HepG2 (cell line): ENCODE measurements around the gene EFCAB14. TPM values are rescaled to one million over a fixed set of nuclear protein-coding genes. Genes with fewer than 3 reads are reported as not detected.

Experiments used
- AHR ChIP-seq: IDR thresholded peaks from 2 replicates; pipeline ENCODE4 v1.6.1; 2018; ENCODE audit warnings: missing genetic modification reagents, missing compliant biosample characterization
- ATF1 ChIP-seq: IDR thresholded peaks from 2 replicates; pipeline ENCODE4 v1.6.1; 2016; ENCODE audit warnings: mild to moderate bottlenecking, control low read depth
- DMAP1 ChIP-seq: IDR thresholded peaks from 2 replicates; pipeline ENCODE4 v1.6.1; 2016
- GATAD2A ChIP-seq: IDR thresholded peaks from 2 replicates; pipeline ENCODE4 v1.6.1; 2016
- ISX ChIP-seq: sonication (generic); formaldehyde crosslinking; conservative IDR thresholded peaks from 2 replicates; pipeline ENCODE4 v1.5.0; 2020; ENCODE audit warnings: missing genetic modification reagents
- MLLT10 ChIP-seq: sonication (generic); formaldehyde crosslinking; IDR thresholded peaks from 2 replicates; pipeline ENCODE4 v1.4.0; 2020; ENCODE audit warnings: missing genetic modification reagents
- MXI1 ChIP-seq: IDR thresholded peaks from 3 replicates; pipeline ENCODE4 v1.6.1; 2012; ENCODE audit warnings: low read depth, low read length, inconsistent platforms, borderline replicate concordance
- NRL ChIP-seq: sonication (generic); formaldehyde crosslinking; IDR thresholded peaks from 2 replicates; pipeline ENCODE4 v1.5.0; 2020; ENCODE audit warnings: missing genetic modification reagents, mild to moderate bottlenecking, moderate library complexity, borderline replicate concordance
- POLR2A ChIP-seq, 2 experiments: IDR thresholded peaks; 2 replicates each; pipeline ENCODE4 v1.6.1; 2011; ENCODE audit warnings: low read depth in 2 of 2, low read length in 2 of 2, mild to moderate bottlenecking in 1 of 2, moderate library complexity in 1 of 2; ENCODE audit not compliant: insufficient read depth in 1 of 2
- POLR2AphosphoS2 ChIP-seq: IDR thresholded peaks from 2 replicates; pipeline ENCODE4 v1.6.1; 2011; ENCODE audit warnings: low read depth, low read length, improper control_type of control experiment
- REL ChIP-seq: sonication (generic); formaldehyde crosslinking; conservative IDR thresholded peaks from 2 replicates; pipeline ENCODE4 v1.8.0; 2022; ENCODE audit warnings: mild to moderate bottlenecking, missing genetic modification reagents, moderate library complexity
- RFX5 ChIP-seq: IDR thresholded peaks from 2 replicates; pipeline ENCODE4 v1.6.1; 2011; ENCODE audit warnings: low read depth, low read length, improper control_type of control experiment
- TARDBP ChIP-seq: sonication (generic); formaldehyde crosslinking; IDR thresholded peaks from 2 replicates; pipeline ENCODE4 v1.8.0; 2022; ENCODE audit warnings: mild to moderate bottlenecking, missing genetic modification reagents
- TEAD3 ChIP-seq: optimal IDR thresholded peaks from 2 replicates; pipeline ENCODE3; 2016; ENCODE audit warnings: borderline replicate concordance
- ZBTB21 ChIP-seq: sonication (generic); formaldehyde crosslinking; IDR thresholded peaks from 2 replicates; pipeline ENCODE4 v1.4.0; 2020; ENCODE audit warnings: missing genetic modification reagents
- ZNF101 ChIP-seq: sonication (generic); formaldehyde crosslinking; IDR thresholded peaks from 2 replicates; pipeline ENCODE4 v1.4.0; 2020; ENCODE audit warnings: mild to moderate bottlenecking, low read depth, missing genetic modification reagents, borderline replicate concordance
- ZNF205 ChIP-seq: IDR thresholded peaks from 2 replicates; pipeline ENCODE4 v1.6.1; 2018; ENCODE audit warnings: missing biosample characterization, missing genetic modification reagents
- ZNF33B ChIP-seq: sonication (generic); formaldehyde crosslinking; IDR thresholded peaks from 2 replicates; pipeline ENCODE4 v1.5.1; 2020; ENCODE audit warnings: mild to moderate bottlenecking, missing genetic modification reagents
- ZNF615 ChIP-seq: sonication (generic); formaldehyde crosslinking; IDR thresholded peaks from 2 replicates; pipeline ENCODE4 v1.5.0; 2020; ENCODE audit warnings: mild to moderate bottlenecking, missing genetic modification reagents, borderline replicate concordance
- polyA plus RNA-seq, 8 experiments: library from polyadenylated mRNA; depleted of rRNA in 3 of 8; stranded (reverse) in 7 of 8; unstranded in 1 of 8; fragments of >200 nt; fragmentation: Illumina TruSeq in 4 of 8; extraction: Trizol in 4 of 8; gene quantifications; 2 replicates each; pipeline versions ENCODE4 v1.2.1 to v1.2.3, GENCODE V29; 2011 to 2016; ENCODE audit warnings: low read depth in 4 of 8, missing spikeins in 1 of 8, mixed read lengths in 1 of 8; ENCODE audit not compliant: insufficient read depth in 1 of 8
- total RNA-seq, 5 experiments: library from RNA; depleted of rRNA; stranded (reverse); fragments of >200 nt; fragmentation: Illumina TruSeq; extraction: Trizol; gene quantifications; 2 replicates each; pipeline ENCODE4 v1.2.3, GENCODE V29; 2016; ENCODE audit warnings: low read depth in 1 of 5
- TF ChIP-seq, protein P1 (sequence below): sonication (generic); formaldehyde crosslinking; IDR thresholded peaks from 2 replicates; pipeline ENCODE4 v1.5.1; 2020; ENCODE audit warnings: mild to moderate bottlenecking, missing genetic modification reagents
- TF ChIP-seq, protein P2 (sequence below): sonication (generic); formaldehyde crosslinking; IDR thresholded peaks from 2 replicates; pipeline ENCODE4 v1.4.0; 2020; ENCODE audit warnings: missing genetic modification reagents
- TF ChIP-seq, protein P3 (sequence below): IDR thresholded peaks from 2 replicates; pipeline ENCODE4 v1.6.1; 2016; ENCODE audit warnings: missing compliant biosample characterization, missing genetic modification reagents, borderline replicate concordance
- TF ChIP-seq, protein P4 (sequence below): sonication (generic); formaldehyde crosslinking; IDR thresholded peaks from 2 replicates; pipeline ENCODE4 v1.4.0; 2020; ENCODE audit warnings: mild to moderate bottlenecking, missing genetic modification reagents
- TF ChIP-seq, protein P5 (sequence below): sonication (generic); formaldehyde crosslinking; IDR thresholded peaks from 2 replicates; pipeline ENCODE4 v1.5.1; 2020; ENCODE audit warnings: missing genetic modification reagents, mild to moderate bottlenecking, borderline replicate concordance

The EFCAB14 gene
- total and polyA plus RNA-seq, 2 of the 13 experiments (the other 11 are each of a cell fraction or from before 2014, with no cell fraction given), result 13.4 to 17.9 TPM

DNA sequence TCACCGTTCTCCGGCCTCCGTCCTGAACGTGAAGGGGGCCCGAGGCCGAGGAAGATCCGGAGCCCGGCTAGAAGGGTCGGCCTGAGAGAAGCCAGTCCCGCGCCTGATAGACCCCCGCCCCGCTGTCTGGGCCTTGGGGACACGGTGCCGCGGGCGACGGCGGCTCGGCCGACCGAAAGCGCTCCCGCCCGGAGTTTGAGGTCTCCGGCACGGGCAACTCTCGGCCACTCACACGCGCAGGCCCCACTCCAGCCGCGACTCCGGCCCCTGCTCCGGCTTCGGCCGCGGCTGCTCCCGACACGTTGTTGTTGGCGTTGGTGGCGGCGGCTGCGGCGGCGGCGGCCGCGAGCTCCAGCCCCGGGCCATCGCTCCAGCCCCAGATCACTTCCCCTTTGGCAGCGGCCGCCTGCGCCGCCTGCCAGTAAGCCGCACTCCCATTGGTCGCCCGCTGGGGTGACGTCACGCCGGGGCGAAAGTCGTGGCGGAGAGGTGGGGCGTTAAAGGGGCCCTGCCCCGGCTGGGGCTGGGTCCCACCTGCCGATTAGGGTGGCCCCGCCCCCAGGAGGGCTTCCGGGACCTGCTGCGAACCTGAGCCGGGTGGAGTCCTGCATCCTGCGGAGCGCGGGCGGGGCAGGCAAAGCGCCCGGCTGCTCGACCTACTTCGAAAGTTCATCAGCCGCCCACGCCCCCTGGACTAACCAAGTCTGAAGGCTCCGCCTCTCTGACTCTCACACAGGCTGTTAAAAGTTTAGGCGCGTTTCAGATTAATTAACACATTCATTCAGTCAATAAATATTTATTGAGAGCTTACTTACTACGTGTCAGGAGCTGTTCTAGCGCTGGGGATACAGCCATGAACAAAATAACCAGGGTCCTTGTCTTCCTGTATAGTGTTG, at the start of gene EFCAB14 (continued):
- TF ChIP-seq, protein P1, sequence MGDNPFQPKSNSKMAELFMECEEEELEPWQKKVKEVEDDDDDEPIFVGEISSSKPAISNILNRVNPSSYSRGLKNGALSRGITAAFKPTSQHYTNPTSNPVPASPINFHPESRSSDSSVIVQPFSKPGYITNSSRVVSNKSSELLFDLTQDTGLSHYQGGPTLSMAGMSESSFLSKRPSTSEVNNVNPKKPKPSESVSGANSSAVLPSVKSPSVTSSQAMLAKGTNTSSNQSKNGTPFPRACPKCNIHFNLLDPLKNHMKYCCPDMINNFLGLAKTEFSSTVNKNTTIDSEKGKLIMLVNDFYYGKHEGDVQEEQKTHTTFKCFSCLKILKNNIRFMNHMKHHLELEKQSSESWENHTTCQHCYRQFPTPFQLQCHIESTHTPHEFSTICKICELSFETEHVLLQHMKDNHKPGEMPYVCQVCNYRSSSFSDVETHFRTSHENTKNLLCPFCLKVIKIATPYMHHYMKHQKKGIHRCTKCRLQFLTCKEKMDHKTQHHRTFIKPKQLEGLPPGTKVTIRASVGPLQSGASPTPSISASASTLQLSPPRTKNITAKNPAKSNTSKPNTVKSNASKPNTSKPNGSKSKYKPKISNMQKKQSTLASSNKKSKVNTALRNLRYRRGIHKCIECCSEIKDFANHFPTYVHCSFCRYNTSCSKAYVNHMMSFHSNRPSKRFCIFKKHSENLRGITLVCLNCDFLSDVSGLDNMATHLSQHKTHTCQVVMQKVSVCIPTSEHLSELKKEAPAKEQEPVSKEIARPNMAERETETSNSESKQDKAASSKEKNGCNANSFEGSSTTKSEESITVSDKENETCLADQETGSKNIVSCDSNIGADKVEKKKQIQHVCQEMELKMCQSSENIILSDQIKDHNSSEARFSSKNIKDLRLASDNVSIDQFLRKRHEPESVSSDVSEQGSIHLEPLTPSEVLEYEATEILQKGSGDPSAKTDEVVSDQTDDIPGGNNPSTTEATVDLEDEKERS (CRISPR knock-in tag), result no peak
- TF ChIP-seq REL (CRISPR knock-in tag) (0 out of 2 replicates have a peak, but pooled peaks have one; percentile 58), ISX (CRISPR knock-in tag) (no peak), RFX5 (peak; percentile 77; the same call in 1 of the 2 replicates), ZBTB21 (CRISPR knock-in tag) (peak; percentile 81), DMAP1 (CRISPR knock-in tag) (peak; percentile 66), TEAD3 (CRISPR knock-in tag) (peak; percentile 36), MLLT10 (CRISPR knock-in tag) (no peak), ZNF33B (CRISPR knock-in tag) (0 out of 2 replicates have a peak, but pooled peaks have one; percentile 56), NRL (CRISPR knock-in tag) (peak; percentile 57), MXI1 (peak; percentile 65; the same call in 1 of the 3 replicates), POLR2A (IDR thresholded peaks at IDR 0.05; ENCODE audit: insufficient read depth in 1 of 2, low read depth in 2 of 2, low read length in 2 of 2) (peak; percentile 50 to 59; a peak in 2 of 4 replicates), TARDBP (peak; percentile 75), ZNF615 (no peak), ATF1 (CRISPR knock-in tag) (peak; percentile 92), ZNF101 (CRISPR knock-in tag) (no peak), ZNF205 (CRISPR knock-in tag) (no peak), POLR2AphosphoS2 (no peak), GATAD2A (CRISPR knock-in tag) (no peak), AHR (CRISPR knock-in tag) (no peak)
- TF ChIP-seq, protein P2, sequence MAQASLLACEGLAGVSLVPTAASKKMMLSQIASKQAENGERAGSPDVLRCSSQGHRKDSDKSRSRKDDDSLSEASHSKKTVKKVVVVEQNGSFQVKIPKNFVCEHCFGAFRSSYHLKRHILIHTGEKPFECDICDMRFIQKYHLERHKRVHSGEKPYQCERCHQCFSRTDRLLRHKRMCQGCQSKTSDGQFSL, result peak; percentile 97
- TF ChIP-seq, protein P3, sequence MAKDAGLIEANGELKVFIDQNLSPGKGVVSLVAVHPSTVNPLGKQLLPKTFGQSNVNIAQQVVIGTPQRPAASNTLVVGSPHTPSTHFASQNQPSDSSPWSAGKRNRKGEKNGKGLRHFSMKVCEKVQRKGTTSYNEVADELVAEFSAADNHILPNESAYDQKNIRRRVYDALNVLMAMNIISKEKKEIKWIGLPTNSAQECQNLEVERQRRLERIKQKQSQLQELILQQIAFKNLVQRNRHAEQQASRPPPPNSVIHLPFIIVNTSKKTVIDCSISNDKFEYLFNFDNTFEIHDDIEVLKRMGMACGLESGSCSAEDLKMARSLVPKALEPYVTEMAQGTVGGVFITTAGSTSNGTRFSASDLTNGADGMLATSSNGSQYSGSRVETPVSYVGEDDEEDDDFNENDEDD (CRISPR knock-in tag), result peak; percentile 53; the same call in 1 of the 2 replicates
- TF ChIP-seq, protein P4, sequence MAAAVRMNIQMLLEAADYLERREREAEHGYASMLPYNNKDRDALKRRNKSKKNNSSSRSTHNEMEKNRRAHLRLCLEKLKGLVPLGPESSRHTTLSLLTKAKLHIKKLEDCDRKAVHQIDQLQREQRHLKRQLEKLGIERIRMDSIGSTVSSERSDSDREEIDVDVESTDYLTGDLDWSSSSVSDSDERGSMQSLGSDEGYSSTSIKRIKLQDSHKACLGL, result no peak; the same call in 1 of the 2 replicates
- TF ChIP-seq, protein P5, sequence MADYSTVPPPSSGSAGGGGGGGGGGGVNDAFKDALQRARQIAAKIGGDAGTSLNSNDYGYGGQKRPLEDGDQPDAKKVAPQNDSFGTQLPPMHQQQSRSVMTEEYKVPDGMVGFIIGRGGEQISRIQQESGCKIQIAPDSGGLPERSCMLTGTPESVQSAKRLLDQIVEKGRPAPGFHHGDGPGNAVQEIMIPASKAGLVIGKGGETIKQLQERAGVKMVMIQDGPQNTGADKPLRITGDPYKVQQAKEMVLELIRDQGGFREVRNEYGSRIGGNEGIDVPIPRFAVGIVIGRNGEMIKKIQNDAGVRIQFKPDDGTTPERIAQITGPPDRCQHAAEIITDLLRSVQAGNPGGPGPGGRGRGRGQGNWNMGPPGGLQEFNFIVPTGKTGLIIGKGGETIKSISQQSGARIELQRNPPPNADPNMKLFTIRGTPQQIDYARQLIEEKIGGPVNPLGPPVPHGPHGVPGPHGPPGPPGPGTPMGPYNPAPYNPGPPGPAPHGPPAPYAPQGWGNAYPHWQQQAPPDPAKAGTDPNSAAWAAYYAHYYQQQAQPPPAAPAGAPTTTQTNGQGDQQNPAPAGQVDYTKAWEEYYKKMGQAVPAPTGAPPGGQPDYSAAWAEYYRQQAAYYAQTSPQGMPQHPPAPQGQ (CRISPR knock-in tag), result no peak
